Fibroblast of skin of right biceps (primary cell): ENCODE data around the gene RPE.

ENCODE experiments used
- DNase-seq: peaks from one replicate; pipeline ENCODE4 v3.0.0-alpha.2; 2013

The RPE gene

DNA sequence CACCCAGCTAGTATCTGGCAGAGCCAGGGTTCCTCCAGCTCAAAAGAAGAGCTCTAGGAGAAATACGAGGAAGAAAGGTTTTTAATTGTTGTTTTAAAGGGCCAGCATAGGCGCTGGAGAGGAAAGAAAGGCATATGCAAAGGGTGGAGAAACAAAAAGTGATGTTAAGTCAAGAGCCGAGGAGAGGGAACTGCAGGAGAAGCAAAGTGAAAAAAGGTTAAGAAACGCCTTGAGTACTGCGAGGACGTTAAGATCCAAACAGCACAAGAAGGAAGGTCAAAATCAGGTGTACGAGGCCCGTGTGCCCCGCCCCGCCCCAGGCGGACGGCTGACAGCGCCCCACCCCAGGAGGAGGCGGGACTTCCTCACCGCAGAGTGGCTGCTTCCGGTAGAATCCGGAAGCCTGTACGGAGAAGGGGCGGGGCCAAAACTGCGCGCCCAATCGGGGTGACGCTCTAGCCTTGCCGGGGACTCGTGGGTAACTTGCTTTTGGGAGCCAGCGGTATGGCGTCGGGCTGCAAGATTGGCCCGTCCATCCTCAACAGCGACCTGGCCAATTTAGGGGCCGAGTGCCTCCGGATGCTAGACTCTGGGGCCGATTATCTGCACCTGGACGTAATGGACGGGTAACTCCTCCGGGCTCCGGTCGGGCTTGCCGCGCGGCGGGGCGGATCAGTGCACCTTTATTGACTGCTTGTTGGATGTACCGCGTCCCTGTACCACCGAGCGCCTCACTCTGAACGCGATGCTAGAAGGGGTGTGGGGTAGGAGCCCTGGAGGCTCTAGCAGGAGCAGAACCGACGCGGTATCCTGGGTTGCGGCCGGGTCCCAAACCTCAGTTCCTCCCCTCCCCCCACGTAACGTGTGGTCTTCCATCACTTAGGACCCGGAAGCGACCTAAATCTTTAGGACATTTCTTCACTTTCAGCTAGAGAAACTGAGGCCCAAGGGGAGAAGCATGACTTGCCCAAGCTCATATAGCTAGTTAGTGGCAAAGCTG is at the start of gene RPE:
TSS of gene RPE (plus strand) at position 481 of the 1,000 bp plus-strand sequence. CDS start at position 505, 24 bp downstream.
- peak; percentile 94 for DNase-seq

DNA sequence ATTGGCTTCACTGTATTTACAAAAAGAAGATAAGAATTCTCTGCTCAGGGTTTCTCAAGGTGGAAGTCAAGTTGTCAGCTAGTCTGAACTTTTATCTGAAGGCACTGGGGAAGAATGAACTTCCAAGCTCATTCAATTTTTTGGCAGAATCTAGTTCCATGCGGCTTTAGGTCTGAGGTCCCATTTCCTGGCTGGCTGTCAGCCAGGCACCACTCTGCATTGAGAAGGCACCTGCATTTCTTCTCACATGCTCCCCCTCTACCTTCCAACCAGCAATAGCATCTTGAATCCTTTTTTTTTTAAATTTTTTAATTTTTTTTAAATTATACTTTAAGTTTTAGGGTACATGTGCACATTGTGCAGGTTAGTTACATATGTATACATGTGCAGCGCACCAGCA is 46.2 kb upstream of the RPE start:
- DNase-seq: no peak

DNA sequence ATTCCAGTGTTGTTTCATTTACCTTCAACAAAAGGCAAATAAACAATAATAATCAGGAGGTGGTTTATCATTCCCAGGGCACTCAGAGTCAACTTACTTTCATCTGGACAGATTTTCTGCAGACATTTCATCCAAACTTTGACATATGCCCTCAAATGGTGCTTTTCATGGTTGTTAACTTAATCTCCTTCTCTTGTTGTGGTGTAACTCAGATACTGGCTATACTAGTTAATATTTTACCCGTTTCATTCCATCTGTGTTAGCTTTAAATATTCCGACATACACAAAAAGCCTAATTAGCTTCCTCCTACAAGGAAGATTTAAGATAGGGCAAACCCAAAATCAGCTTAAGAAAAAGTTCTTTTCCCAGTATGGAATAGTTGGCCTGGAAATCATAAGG is 44.4 kb upstream of the RPE start:
- DNase-seq: no peak

DNA sequence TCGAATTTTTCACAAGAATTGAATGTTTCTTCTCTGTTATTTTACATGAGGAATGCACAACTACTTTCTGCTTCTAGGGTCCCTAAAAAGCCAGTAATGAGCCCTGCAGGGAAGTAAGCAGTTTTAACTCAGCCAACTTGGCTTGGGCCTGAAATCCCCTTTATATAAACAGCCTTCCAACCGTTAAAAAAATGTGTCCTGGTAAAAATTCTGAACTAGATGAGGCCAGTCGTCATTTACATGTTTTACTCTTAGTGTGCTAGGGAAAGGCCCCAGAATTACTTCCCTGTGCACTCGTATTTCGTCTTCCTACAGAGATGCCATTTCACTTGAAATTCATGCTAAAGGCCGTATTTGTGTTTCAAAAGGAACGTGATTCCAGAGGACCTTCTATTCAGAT is 42.4 kb upstream of the RPE start:
- no peak for DNase-seq

DNA sequence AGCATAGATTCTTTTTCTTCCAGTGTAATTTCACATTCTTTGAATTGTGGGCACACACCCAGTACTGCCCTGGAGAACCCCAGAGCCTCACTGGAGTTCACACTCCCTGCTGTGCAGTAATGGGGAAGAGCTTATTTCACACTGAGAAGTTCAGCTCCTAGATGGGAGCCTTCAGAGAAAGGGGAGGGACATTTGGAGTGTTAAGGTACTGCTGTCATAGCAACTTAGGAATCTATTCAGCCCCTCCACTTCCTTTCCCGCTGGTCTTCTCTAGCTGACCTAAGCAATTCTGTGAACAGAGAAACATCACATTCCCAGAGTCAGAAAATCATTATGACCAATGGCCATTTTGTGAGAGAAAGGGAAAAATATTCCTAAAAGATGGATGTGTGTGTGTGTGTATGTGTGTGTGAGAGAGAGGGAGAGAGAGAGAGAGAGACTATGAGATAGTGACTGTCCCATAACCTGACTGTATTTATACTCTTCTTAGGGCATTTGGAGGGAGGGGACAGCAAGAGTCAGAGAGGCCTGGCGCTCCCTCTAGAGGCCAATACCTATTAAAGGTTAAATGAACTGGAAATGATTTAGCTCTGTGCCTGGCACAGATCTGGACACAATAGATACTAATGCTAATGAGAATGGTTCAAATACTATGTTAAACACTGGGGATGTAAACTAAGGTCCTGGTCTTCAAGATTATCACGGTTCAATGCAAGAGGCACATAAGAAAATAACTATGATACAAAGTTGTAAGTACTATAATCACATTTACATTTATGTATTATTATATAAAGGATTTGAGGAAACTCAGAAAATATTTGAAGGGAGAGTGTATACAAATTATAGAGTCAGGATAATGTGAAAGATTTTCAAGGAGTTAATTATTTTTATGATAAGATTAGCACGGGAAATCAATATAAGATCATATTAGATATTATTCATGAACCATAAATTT is 41.5 kb upstream of the RPE start:
- DNase-seq: peak; percentile 54

DNA sequence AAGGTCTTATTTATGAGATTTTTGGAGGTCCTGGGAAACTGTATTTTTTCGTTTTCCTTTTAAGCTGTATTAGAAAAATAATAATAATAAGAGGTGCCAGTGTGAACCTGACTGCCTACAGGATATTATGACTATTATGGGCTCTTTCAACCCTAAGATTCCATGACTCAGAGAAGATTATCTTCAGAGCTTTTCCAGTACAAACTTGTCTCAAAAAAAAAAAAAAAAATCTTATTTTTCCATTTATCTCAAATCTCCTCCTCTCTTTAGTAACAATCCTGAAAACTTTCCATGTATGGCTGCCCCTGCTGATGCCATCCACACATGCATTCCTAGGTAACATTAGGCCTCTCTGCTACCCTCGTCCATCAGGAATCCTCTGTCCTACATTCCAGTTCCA is 36.7 kb upstream of the RPE start:
- no peak for DNase-seq

DNA sequence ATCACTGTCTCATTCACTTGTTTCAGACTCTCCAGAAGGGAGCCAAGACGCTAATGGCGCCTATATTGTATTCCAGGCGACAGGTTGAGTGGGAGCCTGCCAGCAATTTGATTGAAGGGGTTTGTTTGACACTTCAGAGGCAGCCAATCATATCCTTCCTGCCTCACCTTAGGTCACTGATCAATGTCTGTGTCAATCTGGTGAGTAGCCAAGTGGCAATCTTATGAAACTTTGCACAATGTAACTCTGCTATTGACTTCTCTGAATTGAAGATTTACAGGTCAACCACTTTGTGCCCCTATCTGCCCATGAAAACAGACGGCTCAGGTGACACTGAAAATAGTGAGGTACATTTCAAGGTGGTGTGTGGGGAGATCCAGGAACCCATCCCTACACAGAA is 32.7 kb upstream of the RPE start:
- no peak for DNase-seq

DNA sequence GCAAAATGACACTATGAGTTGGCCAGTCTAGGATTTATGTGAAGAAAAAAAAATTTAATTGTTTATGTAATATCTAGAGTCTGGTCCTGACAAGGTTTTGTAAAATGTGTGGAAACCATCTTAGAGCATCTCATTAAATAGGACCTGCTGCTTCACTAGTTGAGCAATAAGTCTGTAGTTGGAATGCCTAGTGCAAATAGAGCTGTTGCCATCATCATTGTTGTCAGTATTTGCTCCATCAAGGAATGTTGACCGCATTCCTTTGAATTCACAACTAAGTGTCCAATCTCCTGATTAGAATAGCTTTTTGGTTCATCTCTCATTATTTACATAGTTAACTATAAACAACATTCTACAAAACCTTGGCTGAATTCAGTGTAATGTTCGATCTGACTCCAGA is 32.2 kb upstream of the RPE start:
- no peak for DNase-seq

DNA sequence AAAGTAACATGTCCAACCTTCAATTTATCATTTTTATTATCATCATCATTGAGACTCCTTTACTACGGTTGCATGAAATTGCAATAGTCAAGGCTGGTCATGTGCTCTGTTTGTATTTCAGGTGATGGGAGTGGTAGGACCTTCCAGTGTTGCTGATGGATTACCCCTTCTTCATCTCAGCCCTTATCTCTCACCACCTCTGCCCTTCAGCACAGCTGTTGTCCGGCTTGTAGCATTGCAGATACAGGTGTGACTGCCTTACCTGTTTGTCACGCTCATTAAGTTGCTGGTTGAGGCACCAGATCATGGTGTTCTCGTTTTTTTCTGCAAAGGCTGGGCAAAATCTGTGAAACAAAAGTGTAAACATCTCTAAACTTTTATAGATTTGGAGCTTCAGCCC is 31.7 kb upstream of the RPE start:
- no peak for DNase-seq

DNA sequence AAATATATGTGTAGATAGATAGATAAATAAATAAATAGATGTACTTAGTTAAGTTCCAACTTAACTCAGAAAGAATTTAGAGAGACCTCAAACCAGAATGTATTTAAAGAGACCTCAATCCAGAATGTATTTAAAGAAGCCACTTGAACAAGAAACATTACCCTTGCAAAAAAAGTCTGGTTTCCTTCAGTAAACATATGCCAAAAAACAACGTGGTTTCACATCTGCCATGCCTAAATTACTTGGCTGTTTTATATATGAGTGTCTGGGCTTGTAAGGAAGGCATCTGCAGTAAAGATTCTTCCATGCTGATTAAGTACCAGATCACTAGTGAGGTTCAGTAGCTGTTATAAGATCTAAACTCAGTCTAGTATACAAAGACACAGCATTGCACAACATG is 29.1 kb upstream of the RPE start:
- DNase-seq: no peak

DNA sequence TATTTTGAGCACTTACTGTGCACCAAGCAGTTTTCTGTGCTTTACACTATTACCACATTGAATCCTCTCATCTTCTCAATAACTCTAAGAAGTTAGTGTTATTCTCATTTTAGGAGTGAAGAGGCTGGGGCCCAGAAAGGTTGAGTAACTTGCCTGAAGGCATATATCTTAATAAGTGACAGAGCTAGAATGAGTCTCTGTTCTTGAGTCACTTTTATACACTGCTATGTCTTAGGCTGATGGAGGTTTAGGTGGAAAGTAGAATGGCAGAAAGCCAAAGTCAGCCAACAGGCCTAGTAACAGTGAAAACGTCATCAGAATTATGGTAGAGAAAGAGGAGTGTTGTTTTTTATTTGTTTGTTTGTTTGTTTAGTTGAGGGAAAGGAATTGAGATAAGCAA is 27.9 kb upstream of the RPE start:
- no peak for DNase-seq

DNA sequence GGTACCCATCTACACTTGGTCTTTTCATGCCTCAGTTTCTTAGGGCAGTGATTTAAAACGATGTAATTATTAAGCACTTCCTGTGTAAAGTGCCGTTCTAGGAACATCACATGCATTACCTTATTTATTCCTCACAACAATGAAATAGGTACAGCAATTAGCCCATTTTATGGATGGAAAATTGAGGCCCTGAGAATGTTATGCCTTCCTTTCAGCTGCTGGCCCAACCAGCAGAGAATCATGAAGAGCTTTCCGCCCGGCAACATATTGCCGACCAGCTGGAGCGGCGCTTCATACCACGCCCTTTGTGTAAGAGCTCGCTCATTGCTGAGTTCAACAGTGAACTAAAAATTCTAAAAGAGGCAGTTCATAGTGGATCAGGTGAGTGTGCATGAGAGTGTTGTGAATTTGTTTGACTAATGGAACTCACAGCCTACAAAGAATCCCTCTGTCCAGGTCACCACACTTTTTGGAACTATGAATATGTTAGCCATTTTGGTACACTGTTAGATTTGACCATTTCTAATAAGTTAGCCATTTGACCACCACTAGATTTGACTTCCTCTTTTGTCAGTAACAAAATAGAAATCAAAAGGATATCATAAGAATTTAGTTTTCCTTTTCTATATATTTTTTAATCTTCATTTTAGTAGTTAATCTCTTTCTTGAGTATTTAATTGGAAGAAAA is 25.6 kb upstream of the RPE start:
- no peak for DNase-seq

DNA sequence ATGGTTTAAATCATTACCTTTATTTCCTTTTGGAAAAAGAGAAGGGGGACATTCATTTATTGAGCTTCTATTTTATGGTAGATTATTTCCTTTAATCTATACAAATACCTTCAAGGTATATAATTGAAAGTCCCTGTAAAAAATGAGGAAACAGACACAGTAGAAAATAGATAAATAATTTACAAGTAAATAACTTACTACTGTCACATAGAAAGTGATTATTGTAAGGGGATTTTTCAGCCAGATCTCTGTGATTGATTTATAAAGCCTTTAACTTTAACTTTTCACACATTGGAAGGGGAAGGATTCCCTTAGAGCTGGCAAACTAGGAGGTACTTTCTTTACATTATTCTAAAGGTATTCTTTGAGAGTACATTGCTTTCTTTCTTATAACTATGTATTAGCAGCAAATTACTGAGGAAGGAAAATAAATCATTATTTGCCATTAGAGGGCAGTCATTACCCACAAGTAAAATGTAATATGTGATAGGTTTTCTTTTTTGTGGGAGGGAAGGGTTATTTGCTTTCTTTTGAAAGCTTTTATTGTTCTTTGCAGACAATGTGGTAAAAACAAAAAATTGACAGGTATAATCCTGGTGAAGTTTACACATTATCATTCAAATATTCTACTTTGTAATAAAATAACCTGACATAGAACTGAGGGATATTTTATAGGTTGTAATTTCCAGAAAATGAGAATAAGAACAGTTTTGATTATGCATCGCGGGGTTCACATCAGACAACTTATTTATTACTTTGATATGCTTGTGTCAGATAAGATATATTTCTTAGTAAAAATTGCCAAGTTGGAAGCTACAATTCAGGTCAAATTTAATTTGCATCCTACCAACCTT is 24.8 kb upstream of the RPE start:
- peak; percentile 24 for DNase-seq

DNA sequence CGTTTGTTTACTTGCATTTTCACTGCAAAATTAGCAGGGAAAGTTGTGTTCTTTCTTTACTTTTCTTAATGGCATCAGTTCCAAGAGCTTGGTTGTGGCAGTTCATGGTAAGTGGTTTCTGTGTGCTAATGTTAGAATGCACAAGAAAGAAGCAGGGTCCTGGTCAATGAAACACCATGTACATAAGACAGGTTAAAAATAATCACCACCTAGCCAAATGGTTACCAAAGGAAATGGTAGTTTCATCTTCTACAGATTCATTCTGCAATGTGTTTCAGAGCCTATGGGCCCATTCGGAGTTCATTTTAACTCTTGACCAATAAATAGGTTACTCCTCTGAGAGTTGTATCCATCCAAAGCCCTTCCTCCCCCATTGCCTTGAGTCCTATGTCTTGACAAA is 18.1 kb upstream of the RPE start:
- DNase-seq: no peak

DNA sequence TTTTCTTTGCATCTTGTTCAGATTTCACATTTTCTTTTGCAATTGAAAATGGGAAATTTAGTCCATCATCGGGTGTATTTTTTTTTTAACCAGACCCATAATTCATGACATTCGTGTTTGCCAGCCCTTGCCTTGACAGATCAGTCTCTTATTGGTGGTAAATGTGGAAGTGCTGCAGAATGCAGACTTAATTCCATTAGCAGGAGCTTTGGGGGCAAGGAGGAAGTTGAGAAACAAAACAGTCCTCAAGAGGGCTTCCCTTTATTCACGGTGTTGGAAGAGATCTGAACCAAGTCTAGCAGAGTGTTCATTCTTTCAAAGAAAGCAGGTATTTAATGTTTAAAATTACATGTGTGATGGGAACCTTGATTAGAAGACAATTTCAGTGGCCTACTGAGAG is 16.6 kb upstream of the RPE start:
- no peak for DNase-seq

DNA sequence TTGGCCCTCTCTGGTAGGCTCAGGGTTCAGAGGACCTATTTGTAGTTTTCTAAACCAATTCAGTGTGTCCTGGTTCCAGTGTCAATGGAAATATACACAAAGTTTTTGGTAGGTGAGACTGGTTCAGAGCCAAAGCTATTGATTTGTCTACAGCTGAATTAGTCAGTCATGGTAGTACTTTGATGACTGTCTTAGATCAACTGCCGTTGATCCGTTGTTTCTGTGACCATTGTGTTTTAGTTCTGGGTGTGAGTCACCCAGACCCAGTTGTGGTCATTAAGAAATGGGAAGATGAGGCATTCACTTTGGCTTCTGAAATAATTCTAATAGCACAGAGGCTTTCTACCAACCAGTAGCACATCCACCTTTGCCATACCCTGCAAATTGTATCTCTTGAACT is 16.0 kb upstream of the RPE start:
- DNase-seq: peak; percentile 2

DNA sequence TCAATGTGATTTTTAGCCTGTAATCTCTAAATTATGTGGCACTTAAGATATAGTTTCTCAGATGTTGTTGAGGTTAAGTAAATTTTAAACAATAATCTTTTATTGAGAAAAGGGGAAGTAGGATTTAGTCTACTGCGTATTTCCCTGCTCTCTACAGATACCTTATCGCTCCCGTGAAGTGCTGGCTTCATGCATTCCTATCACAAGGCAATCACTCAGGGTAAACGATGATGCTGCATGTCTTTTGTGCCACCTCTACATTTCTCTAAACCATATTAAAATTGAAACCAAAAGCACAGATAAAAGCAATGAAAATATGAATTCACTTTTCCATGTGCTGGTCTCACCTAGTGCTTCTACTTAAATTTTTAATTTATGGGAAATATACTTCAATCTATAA is 14.4 kb upstream of the RPE start:
- no peak for DNase-seq

DNA sequence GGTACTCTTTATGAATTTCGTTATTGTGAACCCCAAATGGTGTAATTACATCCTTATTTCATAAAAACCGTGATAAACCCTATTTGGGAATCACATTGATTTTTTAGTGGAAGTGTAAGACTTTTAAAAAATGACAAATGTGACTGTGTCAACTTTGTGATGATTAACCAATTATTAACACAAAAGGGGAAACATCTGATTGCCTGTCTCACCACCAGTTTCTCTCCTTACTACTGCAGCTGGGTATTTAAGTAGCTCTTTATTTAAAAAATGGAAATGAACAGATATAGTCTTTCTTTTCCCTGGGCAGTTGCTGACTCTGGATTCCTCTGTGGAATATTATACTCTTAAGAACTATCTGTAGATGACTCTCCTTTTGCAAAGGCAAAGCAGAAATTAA is 11.6 kb upstream of the RPE start:
- no peak for DNase-seq

DNA sequence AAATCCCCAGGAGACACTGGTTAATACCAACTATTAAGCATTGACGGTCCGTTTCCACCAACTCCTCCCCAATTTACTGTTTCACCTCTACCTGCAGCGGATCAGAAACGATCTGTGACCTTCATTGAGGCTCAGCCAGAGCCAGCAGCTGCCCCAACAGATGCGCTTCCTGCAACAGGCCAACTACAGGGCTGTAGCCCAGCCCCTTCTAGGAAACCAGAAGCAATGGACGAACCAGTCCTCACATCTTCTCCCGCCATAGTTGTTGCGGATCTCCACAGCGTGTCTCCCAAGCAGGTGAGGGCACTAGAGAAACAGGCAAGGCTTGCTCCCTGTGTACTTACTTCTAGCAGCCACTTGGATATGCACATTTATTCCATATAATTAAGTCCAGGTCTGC is 8.5 kb upstream of the RPE start:
- DNase-seq: no peak

DNA sequence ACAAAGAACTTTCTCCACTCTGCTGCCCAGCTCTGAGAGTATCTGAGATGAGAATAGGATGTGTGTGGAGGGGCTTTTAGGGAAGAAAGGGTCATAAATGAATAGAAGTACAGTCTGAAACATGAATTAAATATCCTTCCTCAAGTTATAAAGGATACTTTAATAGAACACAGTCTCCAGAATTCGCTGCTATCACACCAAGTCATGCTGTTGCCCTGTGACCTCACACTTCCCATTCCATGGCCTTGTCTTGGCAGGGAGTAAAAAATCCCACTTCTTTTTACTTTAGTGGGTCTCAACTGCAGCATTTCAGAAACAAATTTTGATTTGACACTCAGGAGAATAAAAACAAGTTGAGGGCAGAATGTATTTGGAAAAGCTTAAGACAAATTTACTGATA is 3.8 kb upstream of the RPE start:
- DNase-seq: no peak

DNA sequence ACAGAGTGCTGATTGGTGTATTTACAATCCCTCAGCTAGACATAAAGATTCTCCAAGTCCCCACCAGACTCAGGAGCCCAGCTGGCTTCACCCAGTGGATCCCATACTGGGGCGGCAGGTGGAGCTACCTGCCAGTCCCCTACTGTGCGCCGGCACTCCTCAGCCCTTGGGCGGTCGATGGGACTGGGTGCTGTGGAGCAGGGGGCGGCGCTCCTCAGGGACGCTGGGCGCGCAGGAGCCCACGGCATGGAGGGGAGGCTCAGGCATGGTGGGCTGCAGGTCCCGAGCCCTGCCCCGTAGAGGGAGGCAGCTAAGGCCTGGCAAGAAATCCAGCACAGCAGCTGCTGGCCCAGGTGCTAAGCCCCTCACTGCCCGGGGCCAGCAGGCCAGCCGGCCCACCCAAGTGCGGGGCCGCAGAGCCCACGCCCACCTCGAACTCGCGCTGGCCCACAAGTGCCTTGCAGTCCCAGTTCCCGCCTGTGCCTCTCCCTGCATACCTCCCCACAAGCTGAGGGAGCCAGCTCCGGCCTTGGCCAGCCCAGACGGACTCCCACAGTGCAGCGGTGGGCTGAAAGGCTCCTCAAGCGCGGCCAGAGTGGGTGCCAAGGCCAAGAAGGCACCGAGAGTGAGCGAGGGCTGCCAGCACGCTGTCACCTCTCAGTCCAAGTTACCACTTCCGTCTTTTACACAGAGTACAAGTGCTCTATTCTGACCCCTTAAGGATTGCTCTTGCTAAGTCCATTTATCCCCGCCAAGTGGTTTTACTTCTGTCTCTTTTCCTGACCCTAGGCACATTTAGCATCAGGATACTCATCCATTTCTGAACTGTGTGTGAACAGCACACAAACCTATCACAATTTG is 1.7 kb upstream of the RPE start:
- no peak for DNase-seq
